Mammary microvascular endothelial cell (primary cell): Measurements from ENCODE around the gene CRLF1. TPM values are rescaled to one million over a fixed set of nuclear protein-coding genes. Genes with fewer than 3 reads are reported as not detected.

Experiments used
- total RNA-seq: library from RNA; depleted of rRNA; stranded (reverse); fragments of >200 nt; gene quantifications from 2 replicates; pipeline ENCODE4 v1.2.3, GENCODE V29; 2015

Gene CRLF1
- 0.53 and 0.69 TPM in 2 replicates for total RNA-seq

DNA sequence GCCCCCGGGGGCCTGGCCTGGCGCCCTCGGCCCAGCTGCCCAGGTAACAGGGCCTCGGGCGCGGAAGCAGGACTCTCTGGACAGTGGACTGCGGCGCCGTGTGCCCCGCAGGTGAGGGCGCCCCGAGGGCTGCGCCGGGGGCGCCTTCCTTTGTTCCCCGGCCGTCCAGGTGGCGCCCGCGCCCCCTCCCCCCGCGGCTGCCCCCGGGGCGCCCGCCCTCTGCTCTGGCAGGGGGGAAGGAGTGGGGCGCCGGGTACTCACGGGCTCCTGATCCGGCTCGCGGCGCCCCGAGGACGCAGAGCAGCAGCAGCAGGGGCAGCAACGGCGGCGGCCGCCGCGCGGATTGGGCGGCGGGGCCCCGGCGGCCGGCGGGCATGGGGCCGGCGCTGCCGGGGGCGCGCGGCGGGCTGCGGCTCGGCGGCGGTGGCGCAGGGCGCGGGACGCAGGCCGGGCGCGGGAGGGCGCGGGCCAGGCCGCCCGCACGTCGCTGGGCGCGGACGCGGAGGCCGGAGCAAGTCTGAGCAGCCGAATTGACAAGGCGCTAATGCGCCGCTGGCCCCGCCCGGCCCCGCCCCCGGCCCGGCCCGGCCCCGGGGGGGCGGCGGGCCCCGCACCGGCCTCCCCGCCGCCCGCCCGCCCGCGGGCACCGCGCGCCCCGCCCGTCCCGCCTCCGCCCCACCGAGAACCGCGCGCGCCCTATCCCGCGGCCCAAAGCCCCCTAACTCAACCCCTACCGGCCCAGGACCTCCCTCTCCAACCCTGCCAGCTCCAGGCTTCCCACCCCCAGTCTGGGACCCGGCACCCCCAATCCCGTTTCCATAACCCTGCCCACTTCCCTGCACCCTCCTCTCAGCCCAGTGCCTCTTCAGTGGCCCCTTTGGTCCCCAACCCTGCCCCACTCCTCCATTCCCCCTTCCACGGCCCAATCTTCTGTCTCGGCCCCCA, at the start of gene CRLF1:
TSS of gene CRLF1 (minus strand) at position 519 of the 945 bp plus-strand sequence. CDS start at position 376, 143 bp downstream.

GRCh38 chr19:18636969-18637629, 30.5 kb upstream of the CRLF1 start, which contains the start of gene KLHL26:
KLHL26 (plus strand) TSS chr19:18637028; CDS start chr19:18637055, 27 bp downstream.

GRCh38 chr19:18612772-18613588, 6.4 kb upstream of the CRLF1 start, which contains the start of gene TMEM59L:
TMEM59L (plus strand) TSS chr19:18612870; CDS start chr19:18612959, 89 bp downstream.

GRCh38 chr19:18588611-18589379, 17.8 kb downstream of the CRLF1 start, which contains the start of gene REX1BD:
REX1BD (plus strand) TSS chr19:18588798; CDS start chr19:18588802, 4 bp downstream.

DNA sequence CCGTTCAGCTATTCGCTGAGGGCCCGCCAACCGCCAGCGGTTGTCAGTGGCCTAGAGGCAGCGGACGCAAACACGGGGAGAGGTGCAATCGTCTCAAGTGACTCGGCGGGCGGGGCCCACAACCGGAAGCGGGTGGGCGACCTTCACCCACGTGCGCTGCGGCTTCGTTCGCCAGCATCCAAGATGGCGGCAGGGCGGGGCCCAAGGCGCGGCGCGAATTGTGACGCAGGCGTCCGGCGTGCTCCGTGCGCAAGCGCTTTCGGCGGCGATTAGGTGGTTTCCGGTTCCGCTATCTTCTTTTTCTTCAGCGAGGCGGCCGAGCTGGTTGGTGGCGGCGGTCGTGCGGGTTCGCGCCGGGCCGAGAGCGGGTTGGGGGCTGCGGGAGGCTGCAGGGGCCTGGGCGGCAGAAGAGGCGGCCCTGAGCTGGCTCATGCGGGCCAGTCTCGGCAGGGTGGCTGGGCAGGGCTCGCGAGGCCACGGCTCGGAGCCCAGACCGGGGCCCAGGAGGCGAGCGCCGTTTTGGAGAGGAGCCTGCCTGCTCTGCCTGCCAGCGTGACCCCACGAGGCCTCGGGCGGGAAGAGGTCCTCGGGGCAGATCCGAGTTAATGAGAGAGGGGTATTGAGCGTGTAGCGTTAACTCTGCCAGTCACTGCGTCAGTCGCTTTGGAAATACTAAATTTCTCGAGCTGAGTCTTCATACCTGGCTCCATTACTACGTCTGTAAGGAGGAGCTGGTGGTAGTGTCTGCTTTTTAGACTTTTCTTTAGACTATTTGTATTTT, 34.8 kb downstream of the CRLF1 start, which contains the start of gene UBA52:
TSS of gene UBA52 (plus strand) at position 294 of the 781 bp plus-strand sequence. CDS start 1,444 bp downstream, outside the sequence.

DNA sequence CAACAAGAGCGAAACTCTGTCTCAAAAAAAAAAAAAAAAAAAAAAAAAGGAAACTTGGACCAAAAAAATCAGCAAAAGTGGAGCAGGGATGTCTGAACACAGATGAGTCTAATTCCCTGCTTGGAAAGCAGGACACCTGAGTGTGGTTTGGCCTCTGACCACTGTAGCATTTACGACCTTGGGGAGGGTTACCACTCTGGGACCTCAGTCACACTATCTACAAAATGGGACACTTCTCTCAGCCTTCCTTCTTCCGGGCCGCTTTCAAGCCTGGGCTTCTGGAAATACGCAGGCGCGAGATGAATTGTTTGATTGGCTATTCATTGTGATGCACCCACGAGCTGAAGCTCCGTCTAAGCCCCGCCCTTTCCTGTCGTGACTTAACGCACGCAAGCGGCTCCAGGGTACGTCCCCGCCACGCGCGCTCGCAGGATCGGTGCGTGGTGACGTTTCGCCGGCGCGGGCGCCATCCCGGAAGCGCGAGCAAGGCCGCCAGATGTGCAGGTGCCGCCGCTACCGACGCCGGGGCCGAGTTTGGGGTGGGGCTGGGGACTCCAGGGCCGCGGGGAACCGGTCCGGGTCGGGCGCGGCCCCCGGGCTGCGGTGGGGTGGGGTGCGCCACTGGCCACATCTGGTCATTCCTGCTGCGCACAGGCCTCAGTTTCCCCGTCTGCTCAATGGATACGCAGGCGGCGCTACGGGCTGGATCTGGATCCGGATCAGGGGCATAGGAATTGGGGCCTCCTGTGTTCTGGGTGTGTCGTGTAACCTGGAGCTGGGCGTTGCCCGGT, 49.0 kb downstream of the CRLF1 start, which contains the start of gene KXD1:
TSS of gene KXD1 (plus strand) at position 460 of the 791 bp plus-strand sequence. CDS start 4,187 bp downstream, outside the sequence.

Other genes starting within 250 kb of the CRLF1 start
- gene GDF15, start 220.6 kb downstream of the CRLF1 start, total RNA-seq = 412 and 428 TPM in 2 replicates
- gene LRRC25, start 209.2 kb downstream of the CRLF1 start, total RNA-seq = not detected in 2 replicates
- 134 and 141 TPM in 2 replicates for gene SSBP4, start 187.4 kb downstream of the CRLF1 start, total RNA-seq
- 24.8 and 26.0 TPM in 2 replicates for gene ISYNA1, start 168.7 kb downstream of the CRLF1 start, total RNA-seq
- 13.9 and 17.0 TPM in 2 replicates for gene ELL, start 84.7 kb downstream of the CRLF1 start, total RNA-seq
- gene FKBP8, start 63.2 kb downstream of the CRLF1 start, total RNA-seq = 209 and 231 TPM in 2 replicates
- gene KXD1, start 48.9 kb downstream of the CRLF1 start, total RNA-seq = 141 and 143 TPM in 2 replicates
- gene UBA52, start 34.9 kb downstream of the CRLF1 start, total RNA-seq = 814 and 1,089 TPM in 2 replicates
- gene REX1BD, start 18.0 kb downstream of the CRLF1 start, total RNA-seq = 153 and 160 TPM in 2 replicates
- gene TMEM59L, start 6.1 kb upstream of the CRLF1 start, total RNA-seq = 0.07 TPM in 1 of 2 replicates, not detected in the other
- 3.4 and 5.4 TPM in 2 replicates for gene KLHL26, start 30.2 kb upstream of the CRLF1 start, total RNA-seq
- gene CRTC1, start 76.9 kb upstream of the CRLF1 start, total RNA-seq = 2.0 and 3.7 TPM in 2 replicates
- gene COMP, start 184.5 kb upstream of the CRLF1 start, total RNA-seq = not detected in 2 replicates
- 42.9 and 49.8 TPM in 2 replicates for gene UPF1, start 225.2 kb upstream of the CRLF1 start, total RNA-seq